PFSK-1 (cell line): Measurements from ENCODE around the gene FN1.

ENCODE experiments used
- FOXP2 ChIP-seq: optimal IDR thresholded peaks from 2 replicates; pipeline ENCODE3; 2011; ENCODE audit warnings: borderline replicate concordance, control low read depth, inconsistent platforms; ENCODE audit not compliant: insufficient read depth; ENCODE audit errors: extremely low read length, extremely low read depth
- POLR2AphosphoS5 ChIP-seq: IDR thresholded peaks from 2 replicates; pipeline ENCODE4 v1.6.1; 2012; ENCODE audit warnings: low read depth, mild to moderate bottlenecking, control low read depth, low read length, moderate library complexity
- REST ChIP-seq, 2 experiments: IDR thresholded peaks; 2 replicates each; pipeline versions ENCODE4 v1.6.1 to v1.8.0; 2011 to 2012; ENCODE audit warnings: low read depth in 2 of 2, low read length in 2 of 2, control low read depth in 1 of 2, inconsistent platforms in 1 of 2, mild to moderate bottlenecking in 1 of 2, moderate library complexity in 1 of 2; ENCODE audit not compliant: insufficient read depth in 1 of 2
- SIN3A ChIP-seq: IDR thresholded peaks from 2 replicates; pipeline ENCODE4 v1.6.1; 2012; ENCODE audit warnings: mild to moderate bottlenecking, low read length, moderate library complexity, borderline replicate concordance; ENCODE audit not compliant: insufficient read depth
- TAF1 ChIP-seq: IDR thresholded peaks from 2 replicates; pipeline ENCODE4 v1.6.1; 2012; ENCODE audit warnings: low read length, control low read depth, borderline replicate concordance; ENCODE audit not compliant: insufficient read depth

The FN1 gene

GRCh38 chr2:215454519-215455246 is 18.8 kb upstream of the FN1 start:
- no peak for TF ChIP-seq FOXP2
- no peak for TF ChIP-seq REST (IDR thresholded peaks at IDR 0.05; ENCODE audit: insufficient read depth in 1 of 2, low read depth in 2 of 2, low read length in 2 of 2)
- TF ChIP-seq TAF1 = no peak
- no peak for TF ChIP-seq SIN3A
- no peak for TF ChIP-seq POLR2AphosphoS5

GRCh38 chr2:215452725-215453124 is 16.9 kb upstream of the FN1 start:
- TF ChIP-seq TAF1 = no peak
- no peak for TF ChIP-seq SIN3A
- TF ChIP-seq FOXP2 = no peak
- TF ChIP-seq REST (IDR thresholded peaks at IDR 0.05; ENCODE audit: insufficient read depth in 1 of 2, low read depth in 2 of 2, low read length in 2 of 2) = no peak
- no peak for TF ChIP-seq POLR2AphosphoS5

GRCh38 chr2:215451012-215451756 is 15.3 kb upstream of the FN1 start:
- TF ChIP-seq FOXP2 (no peak), TAF1 (no peak), SIN3A (no peak), POLR2AphosphoS5 (no peak), REST (IDR thresholded peaks at IDR 0.05; ENCODE audit: insufficient read depth in 1 of 2, low read depth in 2 of 2, low read length in 2 of 2) (no peak)

GRCh38 chr2:215450188-215451011 is 14.5 kb upstream of the FN1 start:
- no peak for TF ChIP-seq SIN3A
- TF ChIP-seq REST (IDR thresholded peaks at IDR 0.05; ENCODE audit: insufficient read depth in 1 of 2, low read depth in 2 of 2, low read length in 2 of 2) = no peak
- TF ChIP-seq POLR2AphosphoS5 = no peak
- TF ChIP-seq FOXP2 = no peak
- TF ChIP-seq TAF1 = no peak
